Endometrial microvascular endothelial cells (primary cell): ENCODE results near the gene BORCS6. TPM values are rescaled to one million over a fixed set of nuclear protein-coding genes. Genes with fewer than 3 reads are reported as not detected.

Source experiments
- total RNA-seq: library from RNA; depleted of rRNA; stranded (reverse); fragments of >200 nt; gene quantifications from one replicate; pipeline ENCODE4 v1.2.3, GENCODE V29; 2015; ENCODE audit errors: inconsistent ontology term

The BORCS6 gene
- total RNA-seq, 1 donor from 2014 or later: 13.3 TPM

Other genes with a start within 250 kb of the BORCS6 start
- not detected for gene GUCY2D, start 187.6 kb downstream of the BORCS6 start, total RNA-seq
- not detected for gene ALOX15B, start 151.1 kb downstream of the BORCS6 start, total RNA-seq
- not detected for gene ALOX12B, start 102.5 kb downstream of the BORCS6 start, total RNA-seq
- gene ALOXE3, start 71.7 kb downstream of the BORCS6 start, total RNA-seq: 0.19 TPM
- not detected for gene HES7, start 66.1 kb downstream of the BORCS6 start, total RNA-seq
- gene PER1, start 37.8 kb downstream of the BORCS6 start, total RNA-seq: 20.4 TPM
- 5.3 TPM for gene VAMP2, start 27.2 kb downstream of the BORCS6 start, total RNA-seq
- 34.0 TPM for gene TMEM107, start 13.8 kb downstream of the BORCS6 start, total RNA-seq
- 100 TPM for gene AURKB, start 20.4 kb upstream of the BORCS6 start, total RNA-seq
- 17.7 TPM for gene CTC1, start 57.9 kb upstream of the BORCS6 start, total RNA-seq
- gene PFAS, start 59.1 kb upstream of the BORCS6 start, total RNA-seq: 55.1 TPM
- gene RANGRF, start 98.5 kb upstream of the BORCS6 start, total RNA-seq: 54.0 TPM
- 2.9 TPM for gene SLC25A35, start 105.2 kb upstream of the BORCS6 start, total RNA-seq
- gene ARHGEF15, start 120.1 kb upstream of the BORCS6 start, total RNA-seq: 64.0 TPM
- gene ODF4, start 149.7 kb upstream of the BORCS6 start, total RNA-seq: not detected
- 3,476 TPM for gene RPL26, start 193.0 kb upstream of the BORCS6 start, total RNA-seq
- not detected for gene RNF222, start 207.6 kb upstream of the BORCS6 start, total RNA-seq
- 63.9 TPM for gene NDEL1, start 245.7 kb upstream of the BORCS6 start, total RNA-seq